Measurements from ENCODE around the gene MEIS3. TPM values are rescaled to one million over a fixed set of nuclear protein-coding genes. Genes with fewer than 3 reads are reported as not detected.
A peak's percentile ranks its signal among the peaks of the same experiment; 100 is the strongest.

Gene MEIS3
- total and polyA plus RNA-seq, 9 of the 15 experiments (the other 6 are each of a cell fraction or from before 2014, with no cell fraction given): 0.06 to 0.80 (median 0.25) TPM; not detected in 1

DNA sequence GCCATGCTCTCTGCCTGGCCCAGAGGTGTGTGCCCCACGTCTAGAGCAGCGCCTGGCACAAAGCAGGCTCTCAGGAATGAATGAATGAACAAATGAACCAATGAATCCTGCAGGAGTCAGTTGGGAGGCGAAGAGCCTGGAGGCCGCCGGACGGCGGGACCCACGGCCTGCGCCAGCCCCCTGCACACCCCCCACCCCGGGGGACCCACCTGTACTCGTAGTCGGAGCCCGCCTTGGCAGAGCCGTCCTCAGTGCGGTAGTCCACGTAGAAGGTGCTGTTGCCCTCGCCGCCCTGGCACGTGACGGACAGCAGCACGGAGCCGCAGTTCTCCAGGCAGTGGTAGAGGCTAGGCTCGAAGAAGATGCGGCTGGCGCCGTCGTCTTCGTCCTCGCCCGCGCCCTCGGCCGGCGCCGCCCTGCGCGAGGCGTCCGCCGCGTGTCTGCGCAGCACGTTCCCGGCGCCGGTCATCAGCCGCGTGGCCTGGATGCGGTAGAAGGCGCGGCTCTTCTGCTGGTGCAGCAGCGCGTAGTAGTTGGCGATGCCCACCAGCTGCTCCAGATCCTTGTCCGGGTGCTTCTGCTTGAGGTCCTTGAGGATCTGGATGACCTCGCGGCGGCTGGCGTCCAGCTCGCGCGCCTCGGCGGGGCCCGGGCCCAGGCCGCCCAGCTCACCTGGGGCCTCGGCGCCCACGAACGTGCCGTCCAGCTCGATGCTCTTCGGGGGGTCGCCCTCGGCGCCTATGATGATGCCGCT is 37.6 kb upstream of the MEIS3 start:
- WGBS (ENCODE audit: insufficient coverage, low coverage, missing lambda C conversion rate): 66% methylated on average over 46 of the region's 77 CpGs
- Histone ChIP-seq H3K4me1 (replicated peaks in 1 of 2; ENCODE audit: control insufficient read depth in 2 of 2, insufficient read depth in 2 of 2, low read length in 2 of 2) (peaks cover 0 to 9% of the 10 kb centered on the region in 2 experiments; a peak in 1 of 5 replicates), H3K4me3 (no peak overlapping the region), H4K20me1 (replicated peaks; ENCODE audit: control insufficient read depth, insufficient read depth, low read length) (no peaks in the 10 kb centered on the region), H3K4me2 (ENCODE audit: insufficient read depth, low read length) (no peak overlapping the region), H3K79me2 (ENCODE audit: control insufficient read depth, insufficient read depth, low read length) (no peaks in the 10 kb centered on the region), H3K9me1 (ENCODE audit: control insufficient read depth, insufficient read depth, low read length) (no peaks in the 10 kb centered on the region), H3K9me3 (replicated peaks; ENCODE audit: control insufficient read depth, insufficient read depth, low read depth, low read length) (no peaks in the 10 kb centered on the region), H3K9ac (ENCODE audit: insufficient read depth in 1 of 2, low read depth in 2 of 2, low read length in 2 of 2) (no peak overlapping the region), H3K27me3 (ENCODE audit: control insufficient read depth in 2 of 2, insufficient read depth in 2 of 2, low read length in 2 of 2) (peaks cover 18 to 50% of the 10 kb centered on the region in 2 experiments), H3K27ac (ENCODE audit: extremely low read depth, low read depth, low read length) (no peak overlapping the region), H2AFZ (ENCODE audit: low read depth, low read length) (no peak overlapping the region), H3K36me3 (ENCODE audit: control insufficient read depth, insufficient read depth, low read length) (no peaks in the 10 kb centered on the region)
- ChIA-PET POLR2A (interaction anchor here (0.9 kb wide), 1 partner anchor 12 kb away, joined by 3 read pairs; no protein-coding TSS in a partner anchor), CTCF (ENCODE audit: low intra/inter-chr PET ratio) (no interaction called here)
- no TSS peak for BruUV-seq (replicated peaks)
- DNase-seq (ENCODE audit: extremely low read depth in 1 of 4, low spot score in 3 of 4) (no peak), FAIRE-seq (no peak), ATAC-seq (no peak)
- TF ChIP-seq ZBTB33 (CRISPR knock-in tag; IDR thresholded peaks at IDR 0.05): peak; percentile 48; the same call in 1 of the 2 replicates
- no peak for TF ChIP-seq MIER1 (IDR thresholded peaks at IDR 0.05; ENCODE audit: low read depth)
- in situ Hi-C loops (cut with MboI): no loop called here
- intact Hi-C loops (cut with micrococcal nuclease): no loop called here
